ENCODE results near the gene ATP8A2.
"Not testable (repeated sequence)": the region's sequence is repeated elsewhere in the genome, so short reads cannot be mapped to it uniquely, and the experiment has no call there.

DNA sequence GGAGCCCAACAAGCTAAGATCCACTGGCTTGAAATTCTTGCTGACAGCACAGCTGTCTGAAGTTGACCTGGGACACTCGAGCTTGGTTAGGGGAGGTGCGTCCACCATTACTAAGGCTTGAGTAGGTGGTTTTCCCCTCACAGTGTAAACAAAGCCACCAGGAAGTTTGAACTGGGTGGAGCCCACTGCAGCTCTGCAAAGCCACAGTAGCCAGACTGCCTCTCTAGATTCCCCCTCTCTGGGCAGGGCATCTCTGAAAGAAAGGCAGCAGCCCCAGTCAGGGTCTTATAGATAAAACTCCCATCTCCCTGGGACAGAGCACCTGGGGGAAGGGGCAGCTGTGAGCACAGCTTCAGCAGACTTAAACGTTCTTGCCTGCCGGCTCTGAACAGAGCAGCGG lies 582.3 kb downstream of the ATP8A2 start:
- TF ChIP-seq, protein P1, sequence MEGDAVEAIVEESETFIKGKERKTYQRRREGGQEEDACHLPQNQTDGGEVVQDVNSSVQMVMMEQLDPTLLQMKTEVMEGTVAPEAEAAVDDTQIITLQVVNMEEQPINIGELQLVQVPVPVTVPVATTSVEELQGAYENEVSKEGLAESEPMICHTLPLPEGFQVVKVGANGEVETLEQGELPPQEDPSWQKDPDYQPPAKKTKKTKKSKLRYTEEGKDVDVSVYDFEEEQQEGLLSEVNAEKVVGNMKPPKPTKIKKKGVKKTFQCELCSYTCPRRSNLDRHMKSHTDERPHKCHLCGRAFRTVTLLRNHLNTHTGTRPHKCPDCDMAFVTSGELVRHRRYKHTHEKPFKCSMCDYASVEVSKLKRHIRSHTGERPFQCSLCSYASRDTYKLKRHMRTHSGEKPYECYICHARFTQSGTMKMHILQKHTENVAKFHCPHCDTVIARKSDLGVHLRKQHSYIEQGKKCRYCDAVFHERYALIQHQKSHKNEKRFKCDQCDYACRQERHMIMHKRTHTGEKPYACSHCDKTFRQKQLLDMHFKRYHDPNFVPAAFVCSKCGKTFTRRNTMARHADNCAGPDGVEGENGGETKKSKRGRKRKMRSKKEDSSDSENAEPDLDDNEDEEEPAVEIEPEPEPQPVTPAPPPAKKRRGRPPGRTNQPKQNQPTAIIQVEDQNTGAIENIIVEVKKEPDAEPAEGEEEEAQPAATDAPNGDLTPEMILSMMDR (IDR thresholded peaks at IDR 0.05): not testable (repeated sequence)
- TF ChIP-seq ZFX (IDR thresholded peaks at IDR 0.05; ENCODE audit: borderline replicate concordance): not testable (repeated sequence)

All from 22Rv1 (cell line).